Subcutaneous adipose tissue (tissue), 4 donors: ENCODE results near the gene TVP23B. TPM values are rescaled to one million over a fixed set of nuclear protein-coding genes. Genes with fewer than 3 reads are reported as not detected.

Experiments used
- CTCF ChIP-seq: fragments of 450-650 bp; IDR thresholded peaks from one replicate; pipeline ENCODE4 v1.5.1; 2016; ENCODE audit warnings: low read depth, mild to moderate bottlenecking, control low read depth, antibody characterized with exemption, moderate library complexity
- total RNA-seq, 4 donors: library from RNA; depleted of rRNA; stranded (reverse); fragments of >200 nt; gene quantifications; one replicate each; pipeline ENCODE4 v1.1.0, GENCODE V29; 2016

Gene TVP23B
- total RNA-seq, 4 donors from 2014 or later: 30.0 to 64.9 (median 42.5) TPM

- TF ChIP-seq CTCF: no peak
Observed at GRCh38 chr17:18855831-18856569, 75.0 kb downstream of the TVP23B start.

Other genes starting within 250 kb of the TVP23B start
- not detected for gene TBC1D28, start 136.8 kb upstream of the TVP23B start, total RNA-seq
- 1 to 10 TPM; 3.7 to 7.0 (median 5.0) TPM for gene FOXO3B, start 98.9 kb upstream of the TVP23B start, total RNA-seq
- gene FBXW10, start 37.1 kb upstream of the TVP23B start, total RNA-seq: under 1 TPM in 1 of 4 donors, not detected in 3; 0.82 TPM
- 10 to 100 TPM; 12.6 to 45.4 (median 16.7) TPM for gene PRPSAP2, start 76.9 kb downstream of the TVP23B start, total RNA-seq
- gene SLC5A10, start 171.0 kb downstream of the TVP23B start, total RNA-seq: under 1 TPM in 1 of 4 donors, not detected in 3; 0.19 TPM
- gene FAM83G, start 223.6 kb downstream of the TVP23B start, total RNA-seq: 1 to 10 TPM; 1.1 to 5.5 (median 2.9) TPM